Germinal center (tissue), 1 donor: ENCODE data around the gene TMEM163.
A peak's percentile ranks its signal among the peaks of the same experiment; 100 is the strongest.
"Not testable (repeated sequence)": the region's sequence is repeated elsewhere in the genome, so short reads cannot be mapped to it uniquely, and the experiment has no call there.

Experiments
- DNase-seq: peaks from one replicate; pipeline ENCODE4 v3.0.0; 2012; ENCODE audit warnings: mixed read lengths, low spot score

TMEM163 gene

DNA sequence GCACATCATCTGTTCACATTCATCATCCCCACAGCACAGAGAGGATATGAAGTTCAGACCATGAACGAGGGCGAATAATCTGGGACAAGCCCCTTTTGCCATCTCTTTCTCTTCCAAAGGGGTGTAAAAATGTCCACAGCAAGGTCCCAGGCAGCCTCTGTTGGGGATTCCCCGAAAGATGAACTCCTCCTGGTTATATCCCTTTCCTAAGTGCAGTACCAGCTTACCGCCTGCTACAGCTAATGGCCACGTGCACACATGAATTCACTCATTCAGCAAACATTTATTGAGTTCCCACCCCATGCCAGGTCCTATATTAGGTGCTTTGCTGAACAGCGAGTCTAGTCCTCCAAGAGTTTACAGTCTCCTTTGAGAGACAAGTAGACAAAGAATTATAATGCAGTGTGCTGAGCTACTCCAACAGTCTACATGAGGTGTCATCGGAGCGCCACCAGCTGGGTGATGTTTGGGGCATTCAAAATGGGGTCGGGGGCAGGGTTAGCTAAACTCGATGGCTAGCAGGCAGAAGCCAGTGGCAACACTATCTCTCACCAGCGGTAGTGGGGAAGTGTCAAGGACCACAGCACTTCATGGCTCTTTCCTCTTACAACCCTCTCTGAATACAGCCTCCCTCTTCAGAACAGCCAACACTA, 228.9 kb downstream of the TMEM163 start:
- DNase-seq = no peak

DNA sequence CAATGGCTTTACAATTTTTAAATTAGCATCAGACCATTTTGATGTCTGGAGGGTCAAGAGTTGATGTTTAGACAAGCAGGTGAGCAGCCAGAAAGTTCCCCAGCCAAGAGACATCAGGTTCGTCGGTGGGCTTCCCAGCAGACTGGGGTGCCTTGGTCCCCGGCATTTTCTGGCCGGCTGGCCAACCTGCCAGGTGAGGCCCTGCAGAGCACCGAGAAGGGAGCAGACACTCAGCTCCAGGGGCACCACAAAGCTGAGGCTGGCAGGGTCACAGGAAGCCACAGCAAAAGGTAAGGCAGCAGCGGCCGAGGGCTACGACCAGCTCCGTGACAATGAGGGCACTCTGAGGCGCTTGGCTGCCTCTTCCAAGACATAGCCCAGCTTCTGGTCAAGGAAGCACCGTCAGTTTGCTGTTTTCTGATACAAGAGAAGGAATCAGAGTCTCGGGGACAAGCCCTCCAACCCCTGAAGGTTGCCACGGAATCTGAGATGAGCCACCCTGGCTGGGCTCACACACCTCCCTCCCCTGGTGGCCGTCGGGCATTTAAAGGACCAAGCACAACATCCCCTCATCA, 235.9 kb downstream of the TMEM163 start:
- no peak for DNase-seq

DNA sequence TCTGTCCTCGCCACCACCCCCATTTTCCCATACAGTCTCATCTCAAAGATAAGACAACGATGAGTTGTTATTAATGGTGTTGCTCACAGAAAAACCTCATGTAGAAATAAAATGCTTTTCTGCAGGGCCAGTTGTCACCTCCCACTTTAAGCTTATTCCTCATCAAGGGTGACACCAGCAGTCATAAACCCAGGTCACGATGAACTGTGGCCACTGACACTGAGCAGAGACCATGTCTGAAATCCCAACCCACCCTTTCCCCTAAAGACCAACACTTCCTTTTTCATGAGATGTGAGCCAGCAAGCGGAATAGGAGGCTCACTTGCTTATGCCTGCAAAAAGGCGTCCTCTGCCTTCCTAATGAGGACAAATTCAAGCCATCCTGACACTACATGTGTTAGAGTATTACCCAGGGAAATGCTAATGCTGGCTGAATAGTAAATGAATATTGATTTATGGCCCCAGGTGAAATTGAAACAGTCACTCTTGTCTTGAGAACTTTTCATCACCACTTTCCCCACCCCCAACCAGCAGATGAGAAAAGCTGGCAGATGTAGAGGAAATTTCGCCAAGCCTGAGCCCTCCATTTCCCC, 236.6 kb downstream of the TMEM163 start:
- no peak for DNase-seq

- no peak for DNase-seq
Measured at GRCh38 chr2:134479696-134480330, 239.0 kb downstream of the TMEM163 start.

DNA sequence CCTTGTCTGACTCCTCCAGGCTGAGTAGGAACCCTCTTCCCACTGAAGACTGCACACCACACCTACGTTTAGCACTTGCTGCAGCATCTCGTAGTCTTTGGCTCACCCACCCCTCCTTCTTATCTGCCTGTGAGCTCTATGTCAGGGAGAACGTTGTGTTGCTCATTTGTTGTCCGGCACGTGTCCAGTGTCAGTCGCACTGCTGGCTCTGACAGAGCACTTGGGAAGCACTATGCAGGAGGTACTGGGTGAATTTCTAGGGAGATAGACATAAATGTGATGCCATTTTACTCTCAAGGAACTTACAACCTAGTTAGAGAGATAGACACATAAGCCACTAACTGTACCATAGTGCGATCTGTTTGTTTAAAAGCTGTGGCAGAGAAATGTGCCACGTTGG, 241.8 kb downstream of the TMEM163 start:
- DNase-seq = not testable (repeated sequence)

DNA sequence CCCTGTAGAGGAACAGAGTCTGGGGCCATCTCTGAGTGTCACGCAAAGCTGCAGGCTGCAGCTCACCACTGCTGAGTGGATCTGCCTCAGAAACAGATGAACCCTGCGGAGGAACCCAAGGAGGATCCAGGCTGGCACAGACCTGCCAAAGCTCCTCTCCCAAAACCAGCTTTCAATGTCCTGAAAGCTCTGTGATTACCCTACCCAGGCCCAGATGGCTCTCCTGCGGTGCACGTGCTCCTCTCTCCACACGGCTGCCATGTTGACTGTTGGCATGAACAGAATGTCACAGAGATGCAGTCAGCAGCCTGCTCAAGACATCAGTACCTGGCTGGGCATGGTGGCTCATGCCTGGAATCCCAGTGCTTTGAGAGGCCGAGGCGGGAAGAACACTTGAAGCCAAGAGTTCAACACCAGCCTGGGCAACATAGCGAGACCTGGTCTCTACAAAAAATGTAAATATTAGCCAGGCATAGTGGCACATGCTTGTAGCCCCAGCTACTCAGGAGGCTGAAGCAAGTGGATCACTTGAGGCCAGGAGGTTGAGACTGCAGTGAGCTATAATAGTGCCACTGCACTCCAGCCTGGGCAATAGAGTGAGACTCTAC, 248.1 kb downstream of the TMEM163 start:
- DNase-seq = no peak

GRCh38 chr2:134469516-134470115, 249.2 kb downstream of the TMEM163 start:
- no peak for DNase-seq

GRCh38 chr2:134468776-134469175, 250.0 kb downstream of the TMEM163 start:
- DNase-seq = no peak

GRCh38 chr2:134468164-134468563, 250.6 kb downstream of the TMEM163 start:
- DNase-seq = no peak

- no peak for DNase-seq
Measured at GRCh38 chr2:134466141-134466540, 252.7 kb downstream of the TMEM163 start.

- no peak for DNase-seq
Measured at GRCh38 chr2:134465228-134466105, 253.3 kb downstream of the TMEM163 start.

GRCh38 chr2:134463699-134464022, 255.1 kb downstream of the TMEM163 start:
- no peak for DNase-seq

GRCh38 chr2:134462791-134463698, 255.8 kb downstream of the TMEM163 start:
- DNase-seq = no peak

DNA sequence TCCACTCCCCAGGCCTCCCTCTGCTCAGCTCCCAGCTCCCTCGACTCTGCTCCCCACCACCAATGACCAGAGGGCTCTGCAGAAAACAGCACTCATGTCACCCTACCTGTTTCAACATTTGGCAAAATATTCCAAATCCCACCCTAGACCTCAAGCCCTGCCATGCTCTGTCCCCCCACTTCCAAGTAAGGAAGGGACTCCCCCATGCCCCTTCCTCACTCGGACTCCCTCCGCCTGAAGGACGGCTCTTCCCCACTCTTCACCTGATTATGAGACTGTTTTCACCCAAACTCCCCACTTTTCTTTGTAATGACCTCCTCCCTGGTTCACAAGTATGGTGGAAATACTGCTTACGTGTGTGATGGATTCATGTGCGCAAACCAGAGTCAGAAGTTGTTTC, 256.5 kb downstream of the TMEM163 start:
- no peak for DNase-seq

- DNase-seq = no peak
Measured at GRCh38 chr2:134461511-134461910, 257.3 kb downstream of the TMEM163 start.

DNA sequence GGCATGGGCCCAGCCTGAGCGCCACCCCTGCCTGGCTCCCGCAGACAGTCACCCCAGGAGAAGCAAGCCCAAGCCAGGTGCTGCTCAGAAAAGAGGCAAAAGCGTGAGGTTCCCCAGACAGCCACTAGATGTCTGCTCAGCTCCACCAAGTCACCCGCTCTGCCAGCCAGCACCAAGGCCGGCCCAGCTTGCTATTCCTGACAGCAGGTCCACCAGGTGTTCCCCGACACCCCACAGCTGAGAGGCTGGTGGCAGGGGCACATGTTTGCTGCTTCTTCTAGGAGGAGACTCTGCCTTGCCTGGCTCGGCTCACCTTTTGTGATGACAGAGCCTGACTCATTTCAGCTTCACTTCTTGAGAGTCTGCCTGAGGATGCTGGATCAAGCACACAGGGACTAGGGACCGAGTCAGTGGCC, 258.2 kb downstream of the TMEM163 start:
- peak; percentile 79 for DNase-seq

GRCh38 chr2:134459706-134460406, 258.9 kb downstream of the TMEM163 start:
- DNase-seq = no peak

DNA sequence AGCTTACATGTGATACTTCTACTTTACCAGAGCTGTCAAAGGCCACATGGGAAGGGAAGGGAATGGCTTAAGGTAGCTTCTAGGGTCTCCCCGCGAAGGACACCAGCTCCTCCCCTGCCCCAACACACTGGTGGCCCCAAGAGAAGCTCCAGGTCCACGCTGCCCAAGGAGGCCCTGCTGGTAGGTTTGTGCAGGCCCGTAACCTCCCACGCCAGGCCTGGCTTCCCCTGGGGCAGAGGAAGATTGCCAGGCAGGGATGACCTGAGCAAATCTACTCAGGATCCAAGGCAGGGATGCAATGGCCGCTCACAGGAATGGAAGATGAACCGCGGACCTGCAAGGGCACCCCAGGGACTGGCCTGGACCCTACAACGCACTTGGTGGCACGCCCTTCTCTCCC, 259.9 kb downstream of the TMEM163 start:
- no peak for DNase-seq

- no peak for DNase-seq
Measured at GRCh38 chr2:134458473-134458853, 260.3 kb downstream of the TMEM163 start.
